GM12878 (cell line): Measurements from ENCODE around the gene EIF1. TPM values are rescaled to one million over a fixed set of nuclear protein-coding genes. Genes with fewer than 3 reads are reported as not detected.

Experiments used
- BHLHE40 ChIP-seq, 2 experiments: fragments of 450-650 bp in 1 of 2; IDR thresholded peaks; 2 replicates each; pipeline ENCODE4 v1.6.1; 2011 to 2017; ENCODE audit warnings: low read depth in 2 of 2, borderline replicate concordance in 1 of 2, improper control_type of control experiment in 1 of 2, low read length in 1 of 2, mild to moderate bottlenecking in 1 of 2
- CBFB ChIP-seq: IDR thresholded peaks from 2 replicates; pipeline ENCODE4 v1.6.1; 2016; ENCODE audit warnings: antibody characterized with exemption, low read depth
- CBX5 ChIP-seq: sonication (generic); IDR thresholded peaks from 2 replicates; pipeline ENCODE4 v1.6.1; 2016; ENCODE audit warnings: low read depth, moderate library complexity, mild to moderate bottlenecking, inconsistent platforms
- EP300 ChIP-seq, 2 experiments: fragments of 150-350 bp in 1 of 2; IDR thresholded peaks; 2 replicates each; pipeline ENCODE4 v1.6.1; 2011 to 2012; ENCODE audit warnings: low read depth in 2 of 2, low read length in 2 of 2, borderline replicate concordance in 1 of 2, improper control_type of control experiment in 1 of 2, inconsistent platforms in 1 of 2; ENCODE audit not compliant: control insufficient read depth in 1 of 2
- GABPA ChIP-seq: IDR thresholded peaks from 2 replicates; pipeline ENCODE4 v1.6.1; 2014; ENCODE audit warnings: antibody characterized with exemption, low read depth, mild to moderate bottlenecking, inconsistent platforms
- GATAD2B ChIP-seq: fragments of 450-650 bp; conservative IDR thresholded peaks from 2 replicates; pipeline ENCODE4 v1.6.1; 2017; ENCODE audit warnings: low read depth, mild to moderate bottlenecking, moderate library complexity
- HDAC2 ChIP-seq: fragments of 200-600 bp; sonication (generic); IDR thresholded peaks from 2 replicates; pipeline ENCODE4 v1.6.1; 2017
- KLF5 ChIP-seq: fragments of 450-650 bp; IDR thresholded peaks from 2 replicates; pipeline ENCODE4 v1.6.1; 2014; ENCODE audit warnings: mild to moderate bottlenecking; ENCODE audit not compliant: partially characterized antibody
- NR2C1 ChIP-seq: fragments of 450-650 bp; IDR thresholded peaks from 2 replicates; pipeline ENCODE4 v1.6.1; 2017; ENCODE audit warnings: antibody characterized with exemption, mild to moderate bottlenecking, moderate library complexity
- PAX8 ChIP-seq: fragments of 450-650 bp; IDR thresholded peaks from 2 replicates; pipeline ENCODE4 v1.6.1; 2017; ENCODE audit warnings: mild to moderate bottlenecking, moderate library complexity
- STAT3 ChIP-seq: IDR thresholded peaks from 2 replicates; pipeline ENCODE4 v1.6.1; 2011; ENCODE audit warnings: low read depth, low read length, improper control_type of control experiment
- TBL1XR1 ChIP-seq: IDR thresholded peaks from 2 replicates; pipeline ENCODE4 v1.6.1; 2012; ENCODE audit warnings: low read depth, low read length, improper control_type of control experiment
- TCF7 ChIP-seq: IDR thresholded peaks from 2 replicates; pipeline ENCODE4 v1.6.1; 2014; ENCODE audit warnings: antibody characterized with exemption, borderline replicate concordance
- ZBTB33 ChIP-seq: fragments of 450-650 bp; IDR thresholded peaks from 2 replicates; pipeline ENCODE4 v1.6.1; 2017; ENCODE audit warnings: mild to moderate bottlenecking
- ZNF207 ChIP-seq: fragments of 450-650 bp; IDR thresholded peaks from 2 replicates; pipeline ENCODE4 v1.6.1; 2014; ENCODE audit warnings: antibody characterized with exemption, mild to moderate bottlenecking, borderline replicate concordance
- ZNF622 ChIP-seq: fragments of 450-650 bp; IDR thresholded peaks from 2 replicates; pipeline ENCODE4 v1.6.1; 2017; ENCODE audit warnings: mild to moderate bottlenecking, inconsistent platforms
- polyA plus RNA-seq, 11 experiments: library from polyadenylated mRNA; depleted of rRNA in 4 of 11; unstranded in 6 of 11; stranded (reverse) in 5 of 11; fragments of >200 nt; fragmentation: Nextera tagmentation in 4 of 11; fragmentation: Illumina TruSeq in 1 of 11; extraction: Ambion mirVana in 4 of 11; extraction: Trizol in 1 of 11; gene quantifications; 1 replicate in 1 of 11; 2 replicates in 10 of 11; pipeline versions ENCODE4 v1.2.1 to v1.2.3, GENCODE V29; 2011 to 2016; ENCODE audit warnings: inconsistent platforms in 2 of 11, missing spikeins in 2 of 11, low read depth in 1 of 11
- total RNA-seq, 4 experiments: library from RNA; depleted of rRNA in 3 of 4; stranded (reverse); fragments of >200 nt in 3 of 4; fragmentation: Illumina TruSeq in 1 of 4; extraction: Trizol in 1 of 4; gene quantifications; 2 replicates each; pipeline versions ENCODE4 v1.2.1 to v1.2.3, GENCODE V29; 2013 to 2021
- TF ChIP-seq, protein P1 (sequence below): IDR thresholded peaks from 2 replicates; pipeline ENCODE4 v1.6.1; 2012; ENCODE audit warnings: improper control_type of control experiment, low read depth, low read length; ENCODE audit not compliant: insufficient replicate concordance
- TF ChIP-seq, protein P2 (sequence below): IDR thresholded peaks from 2 replicates; pipeline ENCODE4 v1.6.1; 2011; ENCODE audit warnings: borderline replicate concordance, low read depth, mild to moderate bottlenecking, moderate library complexity, mixed read lengths, low read length; ENCODE audit not compliant: insufficient read depth; ENCODE audit errors: extremely low read length
- TF ChIP-seq, protein P3 (sequence below): fragments of 450-650 bp; IDR thresholded peaks from 2 replicates; pipeline ENCODE4 v1.6.1; 2018; ENCODE audit warnings: borderline replicate concordance, mild to moderate bottlenecking; ENCODE audit not compliant: partially characterized antibody

Gene EIF1
- total and polyA plus RNA-seq, 10 of the 15 experiments (the other 5 are each of a cell fraction or from before 2014, with no cell fraction given), result 39.4 to 815 (median 480) TPM

DNA sequence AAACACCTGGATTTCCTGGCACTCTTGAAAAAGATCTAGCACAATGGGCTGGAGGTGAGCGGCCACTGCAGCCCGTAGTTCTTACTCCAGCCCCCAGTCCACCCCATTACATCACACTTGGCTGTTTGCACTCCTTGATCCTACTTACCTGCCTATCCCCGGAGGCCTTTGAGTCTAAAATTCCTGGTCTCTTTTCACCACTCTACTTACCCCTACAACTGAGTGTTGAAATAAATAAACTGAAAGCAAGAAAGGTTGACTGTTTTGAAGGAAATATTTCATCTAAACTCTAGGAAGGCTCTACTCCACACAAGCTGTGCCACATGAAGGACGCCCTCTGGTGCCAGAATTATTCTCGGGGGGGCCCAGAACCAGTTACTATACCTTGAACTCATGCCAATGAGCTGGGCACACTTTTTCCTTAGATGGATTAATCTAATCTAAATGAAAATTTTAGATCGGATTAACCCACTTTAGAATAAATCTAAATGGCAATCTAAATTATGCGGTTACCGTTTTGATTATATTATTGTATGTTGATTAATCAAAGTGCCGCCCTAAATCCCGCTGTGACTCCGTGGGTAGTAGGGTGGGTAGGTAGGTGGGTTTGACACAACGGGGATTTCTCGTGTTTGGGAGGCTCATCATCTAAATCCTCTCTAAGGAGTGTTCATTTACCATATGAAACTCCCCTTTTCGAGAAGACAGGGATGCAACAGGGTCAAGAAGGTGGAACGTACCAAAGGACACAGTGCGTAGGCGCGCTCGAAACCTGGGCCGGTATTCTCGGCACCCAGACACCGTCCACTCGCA lies 651 bp upstream of the EIF1 start (continued):
- TF ChIP-seq, protein P1, sequence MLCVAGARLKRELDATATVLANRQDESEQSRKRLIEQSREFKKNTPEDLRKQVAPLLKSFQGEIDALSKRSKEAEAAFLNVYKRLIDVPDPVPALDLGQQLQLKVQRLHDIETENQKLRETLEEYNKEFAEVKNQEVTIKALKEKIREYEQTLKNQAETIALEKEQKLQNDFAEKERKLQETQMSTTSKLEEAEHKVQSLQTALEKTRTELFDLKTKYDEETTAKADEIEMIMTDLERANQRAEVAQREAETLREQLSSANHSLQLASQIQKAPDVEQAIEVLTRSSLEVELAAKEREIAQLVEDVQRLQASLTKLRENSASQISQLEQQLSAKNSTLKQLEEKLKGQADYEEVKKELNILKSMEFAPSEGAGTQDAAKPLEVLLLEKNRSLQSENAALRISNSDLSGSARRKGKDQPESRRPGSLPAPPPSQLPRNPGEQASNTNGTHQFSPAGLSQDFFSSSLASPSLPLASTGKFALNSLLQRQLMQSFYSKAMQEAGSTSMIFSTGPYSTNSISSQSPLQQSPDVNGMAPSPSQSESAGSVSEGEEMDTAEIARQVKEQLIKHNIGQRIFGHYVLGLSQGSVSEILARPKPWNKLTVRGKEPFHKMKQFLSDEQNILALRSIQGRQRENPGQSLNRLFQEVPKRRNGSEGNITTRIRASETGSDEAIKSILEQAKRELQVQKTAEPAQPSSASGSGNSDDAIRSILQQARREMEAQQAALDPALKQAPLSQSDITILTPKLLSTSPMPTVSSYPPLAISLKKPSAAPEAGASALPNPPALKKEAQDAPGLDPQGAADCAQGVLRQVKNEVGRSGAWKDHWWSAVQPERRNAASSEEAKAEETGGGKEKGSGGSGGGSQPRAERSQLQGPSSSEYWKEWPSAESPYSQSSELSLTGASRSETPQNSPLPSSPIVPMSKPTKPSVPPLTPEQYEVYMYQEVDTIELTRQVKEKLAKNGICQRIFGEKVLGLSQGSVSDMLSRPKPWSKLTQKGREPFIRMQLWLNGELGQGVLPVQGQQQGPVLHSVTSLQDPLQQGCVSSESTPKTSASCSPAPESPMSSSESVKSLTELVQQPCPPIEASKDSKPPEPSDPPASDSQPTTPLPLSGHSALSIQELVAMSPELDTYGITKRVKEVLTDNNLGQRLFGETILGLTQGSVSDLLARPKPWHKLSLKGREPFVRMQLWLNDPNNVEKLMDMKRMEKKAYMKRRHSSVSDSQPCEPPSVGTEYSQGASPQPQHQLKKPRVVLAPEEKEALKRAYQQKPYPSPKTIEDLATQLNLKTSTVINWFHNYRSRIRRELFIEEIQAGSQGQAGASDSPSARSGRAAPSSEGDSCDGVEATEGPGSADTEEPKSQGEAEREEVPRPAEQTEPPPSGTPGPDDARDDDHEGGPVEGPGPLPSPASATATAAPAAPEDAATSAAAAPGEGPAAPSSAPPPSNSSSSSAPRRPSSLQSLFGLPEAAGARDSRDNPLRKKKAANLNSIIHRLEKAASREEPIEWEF, result no peak
- TF ChIP-seq EP300 (IDR thresholded peaks at IDR 0.05; ENCODE audit: borderline replicate concordance in 1 of 2, control insufficient read depth in 1 of 2, low read depth in 2 of 2, low read length in 2 of 2) (0 out of 4 replicates have a peak, but pooled peaks of 1 of the 2 experiments have one; percentile 22), BHLHE40 (IDR thresholded peaks at IDR 0.05; ENCODE audit: borderline replicate concordance in 1 of 2, low read depth in 2 of 2, low read length in 1 of 2) (0 out of 4 replicates have a peak, but pooled peaks of 1 of the 2 experiments have one; percentile 15), STAT3 (no peak), TCF7 (no peak), GABPA (no peak), KLF5 (peak; percentile 89), ZNF622 (no peak), HDAC2 (no peak), CBX5 (no peak), GATAD2B (0 out of 2 replicates have a peak, but pooled peaks have one; percentile 33), CBFB (no peak), PAX8 (no peak), ZNF207 (no peak), ZBTB33 (no peak), NR2C1 (no peak), TBL1XR1 (no peak)
- TF ChIP-seq, protein P2, sequence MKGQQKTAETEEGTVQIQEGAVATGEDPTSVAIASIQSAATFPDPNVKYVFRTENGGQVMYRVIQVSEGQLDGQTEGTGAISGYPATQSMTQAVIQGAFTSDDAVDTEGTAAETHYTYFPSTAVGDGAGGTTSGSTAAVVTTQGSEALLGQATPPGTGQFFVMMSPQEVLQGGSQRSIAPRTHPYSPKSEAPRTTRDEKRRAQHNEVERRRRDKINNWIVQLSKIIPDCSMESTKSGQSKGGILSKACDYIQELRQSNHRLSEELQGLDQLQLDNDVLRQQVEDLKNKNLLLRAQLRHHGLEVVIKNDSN, result no peak
- TF ChIP-seq, protein P3, sequence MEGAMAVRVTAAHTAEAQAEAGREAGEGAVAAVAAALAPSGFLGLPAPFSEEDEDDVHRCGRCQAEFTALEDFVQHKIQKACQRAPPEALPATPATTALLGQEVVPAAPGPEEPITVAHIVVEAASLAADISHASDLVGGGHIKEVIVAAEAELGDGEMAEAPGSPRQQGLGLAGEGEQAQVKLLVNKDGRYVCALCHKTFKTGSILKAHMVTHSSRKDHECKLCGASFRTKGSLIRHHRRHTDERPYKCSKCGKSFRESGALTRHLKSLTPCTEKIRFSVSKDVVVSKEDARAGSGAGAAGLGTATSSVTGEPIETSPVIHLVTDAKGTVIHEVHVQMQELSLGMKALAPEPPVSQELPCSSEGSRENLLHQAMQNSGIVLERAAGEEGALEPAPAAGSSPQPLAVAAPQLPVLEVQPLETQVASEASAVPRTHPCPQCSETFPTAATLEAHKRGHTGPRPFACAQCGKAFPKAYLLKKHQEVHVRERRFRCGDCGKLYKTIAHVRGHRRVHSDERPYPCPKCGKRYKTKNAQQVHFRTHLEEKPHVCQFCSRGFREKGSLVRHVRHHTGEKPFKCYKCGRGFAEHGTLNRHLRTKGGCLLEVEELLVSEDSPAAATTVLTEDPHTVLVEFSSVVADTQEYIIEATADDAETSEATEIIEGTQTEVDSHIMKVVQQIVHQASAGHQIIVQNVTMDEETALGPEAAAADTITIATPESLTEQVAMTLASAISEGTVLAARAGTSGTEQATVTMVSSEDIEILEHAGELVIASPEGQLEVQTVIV, result no peak
